Heart left ventricle (tissue), 13 donors: ENCODE results near the gene ZBTB20.

Source experiments
- CTCF ChIP-seq, 12 donors: fragments of 200-600 bp; sonication (generic) in 4 of 12; IDR thresholded peaks; one replicate each; pipeline versions ENCODE4 v1.5.0 to v1.8.0; 2018 to 2022; ENCODE audit warnings: antibody characterized with exemption in 12 of 12, mild to moderate bottlenecking in 5 of 12
- POLR2A ChIP-seq, 2 donors: fragments of 450-650 bp; IDR thresholded peaks; one replicate each; pipeline ENCODE4 v1.6.1; 2017; ENCODE audit warnings: antibody characterized with exemption in 2 of 2, mild to moderate bottlenecking in 2 of 2, moderate library complexity in 2 of 2
- donor health status: ischemic (EF 13 %, LVEDD 7.1; RV severe dilation, severe dysfunction).
- donor health status: DM: no; HTN: yes; CAD: no.
- donor health status: DM: no; HTN: no; CAD: no.
- donor health status: ischemic (EF 25% LVEDD 6.9; RV normal size, moderate dysfunction).
- donor health status: ischemic (EF 25% LVEDD 5.7; RV mildly dilated, moderate dysfunction).
- donor health status: ischemic (EF 35%, LVEDD 5.7; RV mildly dilated, moderate dysfunction).
- donor health status: nonischemic (EF 11% LVEDD 7.7; RV severe dilation, severe dysfunction).
- donor health status: DM: yes; HTN: yes; CAD: no.
- donor health status: PGD.
- donor health status: ischemic (EF 29% LVEDD 5.4; RV normal size, mild dysfunction).
- donor health status: nonischemic (EF 23%, LVEDD 6.1; RV moderate dilation, normal function).

GRCh38 chr3:114962189-114962588, 184.9 kb downstream of the ZBTB20 start:
- TF ChIP-seq POLR2A (IDR thresholded peaks at IDR 0.05) (no peak), CTCF (IDR thresholded peaks at IDR 0.05) (no peak)
